HUDEP-2 (cell line): ENCODE data around the gene SZT2.
"Not testable (repeated sequence)": the region's sequence is repeated elsewhere in the genome, so short reads cannot be mapped to it uniquely, and the experiment has no call there.

ENCODE experiments used
- DNase-seq, 76 experiments: peaks; one replicate each; lab custom pipeline; 2025; ENCODE audit not compliant: unreplicated experiment in 76 of 76; lab: John Stamatoyannopoulos, UW

The SZT2 gene

GRCh38 chr1:43359696-43360095 is 30.0 kb upstream of the SZT2 start:
- no peak for DNase-seq

DNA sequence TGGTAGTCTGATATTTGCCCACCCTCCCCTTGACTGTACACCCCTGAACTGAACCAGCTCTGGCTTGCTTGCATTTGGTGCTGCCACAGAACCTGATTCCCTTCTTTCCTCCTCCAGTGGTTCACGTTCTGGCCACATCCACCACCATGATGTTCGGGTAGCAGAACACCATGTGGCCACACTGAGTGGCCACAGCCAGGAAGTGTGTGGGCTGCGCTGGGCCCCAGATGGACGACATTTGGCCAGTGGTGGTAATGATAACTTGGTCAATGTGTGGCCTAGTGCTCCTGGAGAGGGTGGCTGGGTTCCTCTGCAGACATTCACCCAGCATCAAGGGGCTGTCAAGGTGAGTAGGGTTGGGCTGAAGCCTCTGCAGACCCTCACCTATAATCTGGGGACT is 29.1 kb upstream of the SZT2 start:
- no peak for DNase-seq

DNA sequence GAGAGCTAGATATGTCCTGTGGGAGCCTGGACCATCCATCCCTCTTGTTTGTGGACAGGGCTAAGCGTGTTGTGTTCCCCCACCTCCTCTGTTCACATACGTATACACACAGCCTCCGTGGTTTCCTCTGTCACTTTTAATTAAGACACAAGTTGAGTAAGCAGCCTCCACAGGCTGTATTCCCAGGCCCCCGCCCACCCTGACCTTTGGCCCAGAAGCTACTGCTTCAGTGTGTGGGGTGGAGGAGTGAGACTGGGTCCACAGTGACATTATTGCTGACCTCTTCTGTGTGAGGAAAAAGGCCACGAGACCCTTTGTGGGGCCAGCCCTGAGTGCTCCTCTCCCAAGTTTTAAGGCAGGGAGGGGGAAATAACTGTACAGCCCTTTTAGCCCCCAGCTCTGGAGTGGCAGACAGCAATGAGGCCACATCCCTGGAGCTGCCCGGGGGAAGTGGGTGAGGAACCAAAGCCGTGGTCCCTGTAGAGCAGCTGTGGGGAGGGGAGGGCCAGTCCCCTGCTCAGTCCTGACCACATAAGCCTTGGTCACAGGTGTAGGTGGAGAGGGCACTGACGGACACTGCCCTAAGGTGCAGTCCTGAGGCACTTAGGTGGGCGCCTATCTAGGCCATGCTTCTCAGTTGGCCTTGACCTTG is 26.3 kb upstream of the SZT2 start:
- DNase-seq: peak in 1 of 76 experiments; percentile 10

GRCh38 chr1:43363935-43364525 is 25.7 kb upstream of the SZT2 start:
- DNase-seq: no peak

GRCh38 chr1:43365678-43366077 is 24.0 kb upstream of the SZT2 start:
- no peak for DNase-seq

GRCh38 chr1:43366179-43366578 is 23.5 kb upstream of the SZT2 start:
- DNase-seq: peak in 6 of 76 experiments; percentile 8 to 24 (median 13)

GRCh38 chr1:43366601-43367025 is 23.1 kb upstream of the SZT2 start:
- no peak for DNase-seq

DNA sequence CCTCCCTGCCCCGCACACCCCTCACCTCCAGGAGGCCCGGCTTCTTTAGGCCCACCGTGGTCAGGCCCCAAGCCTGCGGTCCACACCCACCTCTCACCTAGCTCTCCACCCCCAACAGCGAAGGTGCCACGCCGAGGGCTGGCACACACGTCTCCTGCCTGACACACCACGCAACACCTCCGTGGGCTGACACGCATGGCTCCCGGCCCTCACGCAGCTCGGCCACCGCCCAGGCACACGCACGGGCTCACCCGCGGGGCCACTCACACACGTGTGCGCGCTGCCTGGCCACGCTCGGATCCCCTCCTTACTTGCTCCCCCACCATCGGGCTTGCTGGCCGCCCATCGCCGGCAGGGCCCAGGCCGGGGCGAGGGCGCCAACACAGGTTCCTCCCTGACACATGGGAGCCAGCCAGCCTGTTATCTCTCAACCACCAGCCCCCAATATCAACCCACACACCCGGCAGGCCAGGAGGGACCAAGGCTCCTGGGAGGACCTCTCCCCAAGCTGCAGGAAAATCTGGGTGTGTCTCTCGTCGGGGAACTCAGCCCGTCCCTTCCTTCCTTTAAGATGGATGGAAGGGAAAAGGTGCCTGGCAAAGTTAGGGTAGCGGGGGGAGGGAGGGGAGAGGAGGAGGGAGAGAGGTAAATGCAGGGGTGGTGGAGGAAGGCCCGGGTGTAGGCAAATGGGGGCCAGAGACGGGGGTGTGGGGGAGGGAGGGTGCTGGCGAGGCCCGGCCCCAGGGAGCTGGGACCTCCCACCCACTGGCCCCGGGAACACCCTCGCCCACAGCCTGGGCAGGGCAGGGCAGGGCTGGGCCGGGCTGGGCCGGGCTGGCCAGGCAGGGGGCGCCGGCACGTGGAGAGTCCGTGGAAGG is 22.4 kb upstream of the SZT2 start:
- DNase-seq: peak in 73 of 76 experiments; percentile 18 to 90 (median 77)

DNA sequence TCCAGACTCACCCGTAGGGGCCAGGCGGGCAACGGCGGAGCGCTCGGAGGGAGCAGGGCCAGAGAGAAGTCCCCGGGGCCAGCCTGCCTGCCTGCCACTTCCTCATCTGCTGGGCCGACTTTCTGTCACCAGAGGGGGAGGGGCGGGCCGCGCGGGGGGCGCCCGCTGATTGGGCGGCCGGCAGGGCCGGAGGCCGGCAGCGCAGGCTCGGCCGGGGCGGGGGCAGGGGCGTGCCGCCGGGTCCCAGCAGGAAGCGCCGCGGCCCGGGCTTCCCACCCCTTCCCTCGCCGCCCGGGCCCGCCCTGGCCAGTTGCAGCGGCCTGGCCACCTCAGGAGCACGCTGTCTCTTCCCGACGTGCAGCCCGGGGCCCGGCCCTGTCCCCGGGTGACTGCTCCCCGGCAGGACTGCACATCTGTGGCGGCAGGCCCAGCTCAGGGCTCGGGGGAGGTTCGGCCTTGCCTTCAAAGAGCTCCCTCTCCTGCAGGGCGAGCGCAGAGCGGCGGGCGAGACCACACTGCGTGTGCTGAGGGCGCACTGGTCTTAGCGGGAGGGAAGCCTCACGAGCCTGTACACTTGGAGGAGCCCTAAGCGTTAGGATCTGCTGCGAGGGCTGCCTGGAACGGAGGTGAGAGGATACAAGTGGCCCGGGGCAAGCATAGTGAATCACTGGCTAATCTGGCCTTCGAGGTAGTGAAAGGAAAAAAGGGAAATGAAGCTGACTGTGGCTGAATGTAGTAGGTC is 21.6 kb upstream of the SZT2 start, which contains the start of gene ELOVL1:
ELOVL1 (minus strand) TSS at position 108 of the 742 bp plus-strand sequence. CDS start 2,402 bp downstream, outside the sequence.
- DNase-seq: peak in 75 of 76 experiments; percentile 24 to 92 (median 82)

- DNase-seq: no peak
Observed at GRCh38 chr1:43368646-43369020, 21.1 kb upstream of the SZT2 start.

DNA sequence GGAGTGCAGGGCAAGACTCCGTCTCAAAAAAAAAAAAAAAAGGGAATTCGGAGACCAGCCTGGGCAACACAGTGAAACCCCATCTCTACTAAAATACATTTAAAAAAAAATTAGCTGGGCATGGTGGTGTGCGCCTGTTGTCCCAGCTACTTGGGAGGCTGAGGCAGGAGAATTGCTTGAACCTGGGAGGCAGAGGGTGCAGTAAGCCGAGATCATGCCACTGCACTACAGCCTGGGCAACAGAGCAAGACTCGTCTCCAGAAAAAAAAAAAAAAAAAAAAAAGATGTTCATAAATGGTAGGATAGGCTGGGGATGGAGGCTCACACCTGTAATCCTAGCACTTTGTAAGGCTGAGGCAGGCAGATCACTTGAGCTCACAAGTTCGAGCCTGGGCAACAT is 19.9 kb upstream of the SZT2 start:
- not testable (repeated sequence) for DNase-seq

- DNase-seq: no peak
Observed at GRCh38 chr1:43370564-43370963, 19.1 kb upstream of the SZT2 start.

DNA sequence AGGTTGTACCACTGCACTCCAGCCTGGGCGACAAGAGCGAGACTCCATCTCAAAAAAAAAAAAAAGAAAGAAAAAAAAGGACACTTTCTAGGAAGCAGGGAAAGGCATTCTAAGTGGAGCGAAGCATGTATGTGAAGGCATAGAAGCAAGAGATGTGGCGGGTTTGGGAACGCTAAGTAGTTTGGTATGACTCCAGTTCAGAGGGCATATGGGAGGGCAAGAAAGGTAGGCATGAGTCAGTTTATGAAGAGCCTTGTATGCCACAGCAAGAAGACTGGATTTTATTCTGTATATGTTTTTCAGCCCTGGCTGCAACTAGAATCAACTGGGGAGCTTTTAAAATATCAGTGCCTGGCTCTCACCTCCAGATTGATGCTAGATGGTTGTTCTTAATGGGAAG is 17.5 kb upstream of the SZT2 start:
- DNase-seq: no peak

DNA sequence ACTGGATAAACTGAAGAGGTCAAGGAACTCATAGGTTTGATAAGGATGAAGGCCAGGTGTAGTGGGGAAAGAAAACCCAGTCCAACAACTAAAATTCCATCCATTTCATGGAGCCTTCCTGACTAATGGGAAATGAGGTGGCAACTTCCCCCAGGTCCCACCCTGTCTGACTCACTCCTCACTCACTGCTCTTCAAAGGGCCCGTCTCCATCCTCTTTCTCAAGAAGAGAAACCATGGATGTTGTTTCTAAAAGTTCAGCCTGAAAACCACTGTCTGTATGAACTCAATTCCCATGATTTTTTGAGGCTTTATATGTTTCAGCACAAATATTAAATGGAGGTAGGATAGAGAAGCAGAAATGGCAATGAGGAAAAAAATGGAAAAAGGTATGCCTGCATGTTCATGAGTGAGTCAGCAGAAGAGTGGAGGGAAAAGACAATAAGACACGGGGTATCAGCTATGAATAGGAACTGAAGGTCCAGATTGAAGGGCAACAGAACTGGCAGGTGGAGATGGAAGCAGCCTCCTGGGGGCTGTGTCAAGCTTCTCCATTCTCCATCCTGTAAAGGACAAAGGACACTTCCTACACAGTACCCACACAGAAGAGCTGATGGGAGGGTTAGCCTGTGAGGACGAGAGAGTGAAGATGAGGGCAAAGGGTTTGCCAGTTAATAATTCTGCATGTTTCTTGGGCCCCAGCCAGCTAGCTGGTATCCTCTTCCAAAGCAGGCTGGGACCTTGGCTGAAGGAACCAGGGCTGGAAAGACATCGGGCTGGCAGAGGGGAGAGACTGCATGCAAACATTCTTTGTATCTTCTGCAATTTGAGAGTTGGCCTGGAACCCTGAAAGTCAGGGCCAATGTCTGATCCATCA is 16.4 kb upstream of the SZT2 start:
- DNase-seq: no peak

GRCh38 chr1:43376723-43377235 is 12.9 kb upstream of the SZT2 start:
- DNase-seq: no peak

GRCh38 chr1:43377831-43378230 is 11.9 kb upstream of the SZT2 start:
- no peak for DNase-seq

DNA sequence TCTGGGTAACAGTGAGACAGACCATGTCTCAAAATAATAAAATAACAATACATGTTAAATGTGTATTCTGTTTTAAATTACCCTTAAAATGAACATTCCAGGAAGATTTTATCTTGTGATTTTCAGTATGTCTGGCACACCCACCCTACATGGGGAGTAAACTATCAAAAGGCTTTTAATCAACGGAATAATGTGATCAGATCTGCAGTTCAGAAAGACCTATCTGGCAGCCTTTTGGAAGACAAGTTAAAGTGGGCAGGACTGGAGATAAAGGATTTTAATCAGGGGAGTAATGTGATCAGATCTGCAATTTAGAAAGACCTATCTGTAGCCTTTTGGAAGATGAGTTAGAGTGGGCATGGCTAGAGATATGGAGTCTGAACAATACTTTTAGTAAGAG is 10.2 kb upstream of the SZT2 start:
- no peak for DNase-seq

GRCh38 chr1:43381612-43382011 is 8.1 kb upstream of the SZT2 start:
- DNase-seq: no peak

DNA sequence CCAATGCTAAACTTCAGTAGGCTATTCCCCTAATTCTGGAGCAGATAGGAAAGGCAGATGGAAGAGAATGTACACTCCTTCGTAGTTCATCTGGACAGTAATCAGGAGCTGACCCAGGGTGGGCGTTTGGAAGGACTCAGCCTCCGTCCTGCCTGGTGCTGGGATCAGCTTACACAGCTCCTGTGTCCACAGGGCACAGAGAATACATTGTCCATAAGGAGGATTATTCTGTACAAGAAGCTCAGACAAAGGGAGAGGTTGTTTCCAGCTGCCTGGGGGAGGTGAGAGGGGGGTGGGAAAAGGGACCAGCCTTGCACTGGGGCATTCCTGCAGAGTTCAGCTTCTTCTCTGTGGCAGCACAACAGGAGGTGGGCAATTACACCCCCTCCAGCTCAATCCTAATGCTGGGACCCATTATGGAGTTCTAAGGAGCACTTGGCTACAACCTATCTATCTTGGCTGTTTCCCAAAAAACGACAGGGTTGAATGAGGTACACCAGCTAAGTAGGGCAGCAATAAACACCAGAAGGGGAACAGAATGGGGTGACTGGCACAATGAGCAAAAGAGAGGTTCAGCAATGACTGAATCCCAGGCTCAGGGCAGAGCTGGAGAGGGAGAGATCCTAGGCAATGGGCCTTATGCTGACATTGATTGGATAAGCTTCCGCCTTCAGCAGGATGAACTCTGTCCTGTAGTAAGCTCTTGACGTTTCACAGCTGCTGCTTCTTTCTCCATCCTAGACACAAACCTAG is 7.5 kb upstream of the SZT2 start:
- no peak for DNase-seq
